Germinal center (tissue), 1 donor: ENCODE results near the gene PFN1.

Source experiments
- DNase-seq: peaks from one replicate; pipeline ENCODE4 v3.0.0; 2012; ENCODE audit warnings: mixed read lengths, low spot score

Gene PFN1

GRCh38 chr17:4948166-4948930, at the start of gene PFN1:
TSS of gene PFN1 (minus strand) at chr17:4948530. CDS start at chr17:4948394, 136 bp downstream.
- peak; percentile 93 for DNase-seq

GRCh38 chr17:4997302-4998026, 49.1 kb upstream of the PFN1 start, which contains the start of the genes INCA1 and KIF1C:
TSS of gene INCA1 (minus strand) at chr17:4997522. CDS start at chr17:4994437, 3,085 bp downstream.
TSS of gene KIF1C (plus strand) at chr17:4997950. CDS start at chr17:5000247, 2,297 bp downstream.
- DNase-seq: peak; percentile 97

- DNase-seq: no peak
Observed at GRCh38 chr17:4994081-4994595, 45.8 kb upstream of the PFN1 start.

GRCh38 chr17:4987767-4988567, 39.6 kb upstream of the PFN1 start:
- DNase-seq: peak; percentile 38

GRCh38 chr17:4986951-4987766, 38.8 kb upstream of the PFN1 start, which contains the start of gene CAMTA2:
TSS of gene CAMTA2 (minus strand) at chr17:4987675. CDS start at chr17:4986222, 1,453 bp downstream.
- DNase-seq: peak; percentile 83

- DNase-seq: no peak
Observed at GRCh38 chr17:4986403-4986802, 38.1 kb upstream of the PFN1 start.

GRCh38 chr17:4982305-4982704, 34.0 kb upstream of the PFN1 start:
- DNase-seq: no peak

GRCh38 chr17:4980644-4981216, 32.4 kb upstream of the PFN1 start:
- peak; percentile 70 for DNase-seq

GRCh38 chr17:4978726-4979125, 30.4 kb upstream of the PFN1 start:
- no peak for DNase-seq

- DNase-seq: no peak
Observed at GRCh38 chr17:4974115-4974670, 25.9 kb upstream of the PFN1 start.

GRCh38 chr17:4973256-4974114, 25.2 kb upstream of the PFN1 start:
- no peak for DNase-seq

- no peak for DNase-seq
Observed at GRCh38 chr17:4972752-4973151, 24.4 kb upstream of the PFN1 start.

- no peak for DNase-seq
Observed at GRCh38 chr17:4972322-4972721, 24.0 kb upstream of the PFN1 start.

- no peak for DNase-seq
Observed at GRCh38 chr17:4971826-4972225, 23.5 kb upstream of the PFN1 start.

- no peak for DNase-seq
Observed at GRCh38 chr17:4970273-4970672, 21.9 kb upstream of the PFN1 start.

- no peak for DNase-seq
Observed at GRCh38 chr17:4969551-4970173, 21.3 kb upstream of the PFN1 start.

GRCh38 chr17:4969047-4969550, 20.8 kb upstream of the PFN1 start:
- no peak for DNase-seq

GRCh38 chr17:4968486-4969046, 20.2 kb upstream of the PFN1 start:
- DNase-seq: no peak
